SK-N-SH treated with all-trans-retinoic acid at 6 μM for 48 hours (cell line): ENCODE measurements around the gene AGO4.

ENCODE experiments used
- ATAC-seq: fragments of 200-7000 bp; cut with Tn5 transposase; 3 replicates; pipeline ENCODE4 v1.9.1; 2020; ENCODE audit warnings: mild to moderate bottlenecking, moderate library complexity
- BACH2 ChIP-seq: fragments of 250-450 bp; sonication (Bioruptor Pico); IDR thresholded peaks from 2 replicates; pipeline ENCODE4 v1.9.0; 2021; ENCODE audit warnings: mild to moderate bottlenecking, borderline replicate concordance
- CREB5 ChIP-seq: fragments of 250-450 bp; sonication (Bioruptor Pico); IDR thresholded peaks from 2 replicates; pipeline ENCODE4 v1.5.1; 2020; ENCODE audit warnings: low read depth, mild to moderate bottlenecking, moderate library complexity
- CSDC2 ChIP-seq: fragments of 250-450 bp; sonication (Bioruptor Pico); IDR thresholded peaks from 2 replicates; pipeline ENCODE4 v1.5.0; 2020; ENCODE audit warnings: mild to moderate bottlenecking, moderate library complexity
- CSRNP3 ChIP-seq: fragments of 250-450 bp; sonication (Bioruptor Pico); IDR thresholded peaks from 2 replicates; pipeline ENCODE4 v1.5.1; 2021; ENCODE audit warnings: mild to moderate bottlenecking, moderate library complexity
- ESRRG ChIP-seq: fragments of 250-450 bp; sonication (Bioruptor Pico); IDR thresholded peaks from 2 replicates; pipeline ENCODE4 v1.6.1; 2021; ENCODE audit warnings: mild to moderate bottlenecking
- GLIS3 ChIP-seq: fragments of 250-450 bp; sonication (Bioruptor Pico); IDR thresholded peaks from 2 replicates; pipeline ENCODE4 v1.5.0; 2020; ENCODE audit warnings: mild to moderate bottlenecking, moderate library complexity
- ISL1 ChIP-seq: fragments of 250-450 bp; sonication (Bioruptor Pico); IDR thresholded peaks from 2 replicates; pipeline ENCODE4 v2.1.2; 2022; ENCODE audit warnings: mild to moderate bottlenecking, moderate library complexity
- OSR1 ChIP-seq: fragments of 250-450 bp; sonication (Bioruptor Pico); IDR thresholded peaks from 2 replicates; pipeline ENCODE4 v1.8.0; 2022; ENCODE audit warnings: moderate library complexity, mild to moderate bottlenecking, inconsistent platforms
- POU6F1 ChIP-seq: fragments of 250-450 bp; sonication (Bioruptor Pico); IDR thresholded peaks from 2 replicates; pipeline ENCODE4 v1.8.0; 2021; ENCODE audit warnings: low read depth, mild to moderate bottlenecking, moderate library complexity, borderline replicate concordance
- PPARA ChIP-seq: fragments of 250-450 bp; sonication (Bioruptor Pico); IDR thresholded peaks from 2 replicates; pipeline ENCODE4 v1.5.0; 2020; ENCODE audit warnings: mild to moderate bottlenecking, borderline replicate concordance
- RARB ChIP-seq: fragments of 250-450 bp; sonication (Bioruptor Pico); IDR thresholded peaks from 2 replicates; pipeline ENCODE4 v1.8.0; 2021; ENCODE audit warnings: mild to moderate bottlenecking, moderate library complexity
- SNAI2 ChIP-seq: fragments of 250-450 bp; sonication (Bioruptor Pico); IDR thresholded peaks from 2 replicates; pipeline ENCODE4 v1.5.0; 2020; ENCODE audit warnings: mild to moderate bottlenecking, moderate library complexity
- TCF4 ChIP-seq: fragments of 250-450 bp; sonication (Bioruptor Pico); IDR thresholded peaks from 2 replicates; pipeline ENCODE4 v1.8.0; 2021; ENCODE audit warnings: mild to moderate bottlenecking, moderate library complexity, borderline replicate concordance
- TSHZ2 ChIP-seq: fragments of 250-450 bp; sonication (Bioruptor Pico); IDR thresholded peaks from 2 replicates; pipeline ENCODE4 v1.5.0; 2020; ENCODE audit warnings: mild to moderate bottlenecking, moderate library complexity
- ZC3H10 ChIP-seq: fragments of 250-450 bp; sonication (Bioruptor Pico); IDR thresholded peaks from 2 replicates; pipeline ENCODE4 v1.5.1; 2021; ENCODE audit warnings: mild to moderate bottlenecking, moderate library complexity
- ZFP3 ChIP-seq: fragments of 250-450 bp; sonication (Bioruptor Pico); IDR thresholded peaks from 2 replicates; pipeline ENCODE4 v1.5.0; 2020; ENCODE audit warnings: mild to moderate bottlenecking, moderate library complexity
- ZFP30 ChIP-seq: fragments of 450-650 bp; formaldehyde crosslinking; IDR thresholded peaks from 2 replicates; pipeline ENCODE4 v1.5.0; 2022; ENCODE audit warnings: mild to moderate bottlenecking, moderate library complexity
- ZNF70 ChIP-seq: fragments of 450-650 bp; formaldehyde crosslinking; IDR thresholded peaks from 2 replicates; pipeline ENCODE4 v1.5.0; 2020; ENCODE audit warnings: mild to moderate bottlenecking, moderate library complexity
- ZNF8 ChIP-seq: fragments of 450-650 bp; formaldehyde crosslinking; IDR thresholded peaks from 2 replicates; pipeline ENCODE4 v1.5.0; 2020; ENCODE audit warnings: mild to moderate bottlenecking, moderate library complexity

The AGO4 gene

GRCh38 chr1:35833395-35833794 lies 25.6 kb downstream of the AGO4 start (continued):
- no peak for TF ChIP-seq CSDC2 (CRISPR knock-in tag)
- TF ChIP-seq POU6F1 (CRISPR knock-in tag) = no peak
- no peak for TF ChIP-seq RARB

GRCh38 chr1:35834218-35834617 lies 26.4 kb downstream of the AGO4 start:
- no peak for ATAC-seq
- TF ChIP-seq BACH2 (CRISPR knock-in tag) (no peak), GLIS3 (CRISPR knock-in tag) (no peak), POU6F1 (CRISPR knock-in tag) (no peak), ZFP30 (no peak), CREB5 (no peak), ZC3H10 (CRISPR knock-in tag) (no peak), ZNF70 (no peak), PPARA (CRISPR knock-in tag) (no peak), ZNF8 (CRISPR knock-in tag) (no peak), SNAI2 (CRISPR knock-in tag) (no peak), TSHZ2 (CRISPR knock-in tag) (no peak)

- ATAC-seq = no peak
- TF ChIP-seq PPARA (CRISPR knock-in tag) = no peak
- TF ChIP-seq CSDC2 (CRISPR knock-in tag) = no peak
- TF ChIP-seq POU6F1 (CRISPR knock-in tag) = no peak
- no peak for TF ChIP-seq ZFP30
- TF ChIP-seq OSR1 (CRISPR knock-in tag) = no peak
- no peak for TF ChIP-seq ZFP3 (CRISPR knock-in tag)
- TF ChIP-seq CREB5 = no peak
- no peak for TF ChIP-seq ISL1 (CRISPR knock-in tag)
- no peak for TF ChIP-seq ZNF8 (CRISPR knock-in tag)
- TF ChIP-seq TCF4 = no peak
- no peak for TF ChIP-seq TSHZ2 (CRISPR knock-in tag)
- TF ChIP-seq ZNF70 = no peak
- no peak for TF ChIP-seq ESRRG (CRISPR knock-in tag)
- TF ChIP-seq GLIS3 (CRISPR knock-in tag) = no peak
- no peak for TF ChIP-seq CSRNP3 (CRISPR knock-in tag)
- no peak for TF ChIP-seq ZC3H10 (CRISPR knock-in tag)
Observed at GRCh38 chr1:35835398-35835797, 27.6 kb downstream of the AGO4 start.
